ENCODE measurements around the gene FBXO2. TPM values are rescaled to one million over a fixed set of nuclear protein-coding genes. Genes with fewer than 3 reads are reported as not detected.

The FBXO2 gene
- polyA plus RNA-seq, 4 donors: 5.7 to 128 (median 45.3) TPM

- no peak for FAIRE-seq
- WGBS, 3 donors: 55 to 65% (median 64%) methylated on average over 8 of the region's 8 CpGs
- Histone ChIP-seq H3K9me3 (ENCODE audit: control insufficient read depth in 2 of 2, insufficient read depth in 1 of 2, low read depth in 1 of 2, low read length in 1 of 2) (no peaks in the 10 kb centered on the region), H3K27ac (ENCODE audit: low read depth in 1 of 3, low read length in 2 of 3) (no peak overlapping the region), H3K4me3 (ENCODE audit: low read depth in 1 of 3, low read length in 3 of 3) (no peak overlapping the region), H3K27me3 (ENCODE audit: control insufficient read depth in 3 of 3, insufficient read depth in 3 of 3, low read length in 3 of 3) (peaks cover 4 to 51% (median 7%) of the 10 kb centered on the region in 3 donors), H3K36me3 (ENCODE audit: control insufficient read depth in 3 of 3, insufficient read depth in 2 of 3, low read depth in 1 of 3, low read length in 3 of 3) (no peaks in the 10 kb centered on the region), H3K4me1 (ENCODE audit: control insufficient read depth in 3 of 3, insufficient read depth in 2 of 3, low read depth in 1 of 3, low read length in 2 of 3) (no peaks in the 10 kb centered on the region)
- DNase-seq: no peak
Measured at GRCh38 chr1:11697188-11697892, 43.1 kb upstream of the FBXO2 start.

- Histone ChIP-seq H3K4me1 (ENCODE audit: control insufficient read depth in 3 of 3, insufficient read depth in 2 of 3, low read depth in 1 of 3, low read length in 2 of 3) (no peaks in the 10 kb centered on the region), H3K9me3 (ENCODE audit: control insufficient read depth in 2 of 2, insufficient read depth in 1 of 2, low read depth in 1 of 2, low read length in 1 of 2) (no peaks in the 10 kb centered on the region), H3K27me3 (ENCODE audit: control insufficient read depth in 3 of 3, insufficient read depth in 3 of 3, low read length in 3 of 3) (peaks cover 12 to 47% (median 18%) of the 10 kb centered on the region in 3 donors), H3K27ac (ENCODE audit: low read depth in 1 of 3, low read length in 2 of 3) (no peak overlapping the region), H3K36me3 (ENCODE audit: control insufficient read depth in 3 of 3, insufficient read depth in 2 of 3, low read depth in 1 of 3, low read length in 3 of 3) (no peaks in the 10 kb centered on the region), H3K4me3 (ENCODE audit: low read depth in 1 of 3, low read length in 3 of 3) (no peak overlapping the region)
- 82 to 92% (median 88%) methylated on average over 5 to 6 of the region's 6 CpGs for WGBS, 3 donors
- FAIRE-seq (no peak), DNase-seq (no peak)
Measured at GRCh38 chr1:11695861-11696260, 41.6 kb upstream of the FBXO2 start.

GRCh38 chr1:11693917-11694316 lies 39.7 kb upstream of the FBXO2 start:
- Histone ChIP-seq H3K4me1 (ENCODE audit: control insufficient read depth in 3 of 3, insufficient read depth in 2 of 3, low read depth in 1 of 3, low read length in 2 of 3) (peaks cover 0 to 8% (median 0%) of the 10 kb centered on the region in 3 donors), H3K9me3 (ENCODE audit: control insufficient read depth in 2 of 2, insufficient read depth in 1 of 2, low read depth in 1 of 2, low read length in 1 of 2) (no peaks in the 10 kb centered on the region), H3K27me3 (ENCODE audit: control insufficient read depth in 3 of 3, insufficient read depth in 3 of 3, low read length in 3 of 3) (peaks cover 17 to 57% (median 18%) of the 10 kb centered on the region in 3 donors), H3K27ac (ENCODE audit: low read depth in 1 of 3, low read length in 2 of 3) (no peak overlapping the region), H3K4me3 (ENCODE audit: low read depth in 1 of 3, low read length in 3 of 3) (no peak overlapping the region), H3K36me3 (ENCODE audit: control insufficient read depth in 3 of 3, insufficient read depth in 2 of 3, low read depth in 1 of 3, low read length in 3 of 3) (no peaks in the 10 kb centered on the region)
- 40 to 58% (median 43%) methylated on average over 5 of the region's 5 CpGs for WGBS, 3 donors
- DNase-seq: no peak
- no peak for FAIRE-seq

- Histone ChIP-seq H3K27me3 (ENCODE audit: control insufficient read depth in 3 of 3, insufficient read depth in 3 of 3, low read length in 3 of 3) (peaks cover 18 to 54% (median 22%) of the 10 kb centered on the region in 3 donors), H3K4me1 (ENCODE audit: control insufficient read depth in 3 of 3, insufficient read depth in 2 of 3, low read depth in 1 of 3, low read length in 2 of 3) (peaks cover 0 to 8% (median 0%) of the 10 kb centered on the region in 3 donors), H3K4me3 (ENCODE audit: low read depth in 1 of 3, low read length in 3 of 3) (no peak overlapping the region), H3K36me3 (ENCODE audit: control insufficient read depth in 3 of 3, insufficient read depth in 2 of 3, low read depth in 1 of 3, low read length in 3 of 3) (no peaks in the 10 kb centered on the region), H3K9me3 (ENCODE audit: control insufficient read depth in 2 of 2, insufficient read depth in 1 of 2, low read depth in 1 of 2, low read length in 1 of 2) (no peaks in the 10 kb centered on the region), H3K27ac (ENCODE audit: low read depth in 1 of 3, low read length in 2 of 3) (no peak overlapping the region)
- DNase-seq (peak in 1 of 2 donors; percentile 28), FAIRE-seq (no peak)
- WGBS, 3 donors: 3 to 11% (median 10%) methylated on average over 5 to 6 of the region's 6 CpGs
Measured at GRCh38 chr1:11693024-11693590, 38.9 kb upstream of the FBXO2 start.

GRCh38 chr1:11691928-11692711 lies 37.9 kb upstream of the FBXO2 start:
- no peak for DNase-seq
- peaks cover 18 to 56% (median 22%) of the 10 kb centered on the region in 3 donors for H3K27me3 ChIP-seq (ENCODE audit: control insufficient read depth in 3 of 3, insufficient read depth in 3 of 3, low read length in 3 of 3)
- FAIRE-seq: no peak
- peaks cover 0 to 8% (median 0%) of the 10 kb centered on the region in 3 donors for H3K4me1 ChIP-seq (ENCODE audit: control insufficient read depth in 3 of 3, insufficient read depth in 2 of 3, low read depth in 1 of 3, low read length in 2 of 3)
- peak overlapping the region in 1 of 3 donors; percentile 41 for H3K4me3 ChIP-seq (ENCODE audit: low read depth in 1 of 3, low read length in 3 of 3)
- H3K27ac ChIP-seq (ENCODE audit: low read depth in 1 of 3, low read length in 2 of 3): no peak overlapping the region
- H3K9me3 ChIP-seq (ENCODE audit: control insufficient read depth in 2 of 2, insufficient read depth in 1 of 2, low read depth in 1 of 2, low read length in 1 of 2): no peaks in the 10 kb centered on the region
- 7 to 17% (median 16%) methylated on average over 53 to 64 of the region's 64 CpGs for WGBS, 3 donors
- no peaks in the 10 kb centered on the region for H3K36me3 ChIP-seq (ENCODE audit: control insufficient read depth in 3 of 3, insufficient read depth in 2 of 3, low read depth in 1 of 3, low read length in 3 of 3)

- Histone ChIP-seq H3K27ac (ENCODE audit: low read depth in 1 of 3, low read length in 2 of 3) (no peak within 1 kb of the TSS), H3K36me3 (ENCODE audit: control insufficient read depth in 3 of 3, insufficient read depth in 2 of 3, low read depth in 1 of 3, low read length in 3 of 3) (no peaks in the 10 kb centered on the region), H3K4me3 (ENCODE audit: low read depth in 1 of 3, low read length in 3 of 3) (peak within 1 kb of the TSS in 2 of 3 donors; percentile 28 to 41), H3K27me3 (ENCODE audit: control insufficient read depth in 3 of 3, insufficient read depth in 3 of 3, low read length in 3 of 3) (peaks cover 18 to 56% (median 22%) of the 10 kb centered on the region in 3 donors), H3K9me3 (ENCODE audit: control insufficient read depth in 2 of 2, insufficient read depth in 1 of 2, low read depth in 1 of 2, low read length in 1 of 2) (no peaks in the 10 kb centered on the region), H3K4me1 (ENCODE audit: control insufficient read depth in 3 of 3, insufficient read depth in 2 of 3, low read depth in 1 of 3, low read length in 2 of 3) (peaks cover 0 to 8% (median 0%) of the 10 kb centered on the region in 3 donors)
- DNase-seq (peak in 1 of 2 donors; percentile 40), FAIRE-seq (no peak)
- 1% methylated on average over 42 to 78 of the region's 78 CpGs for WGBS, 3 donors
Measured at GRCh38 chr1:11691302-11691914, 37.2 kb upstream of the FBXO2 start, which contains the start of gene DRAXIN. Gene DRAXIN (plus strand): TSS chr1:11691710. CDS start chr1:11706259, 14,549 bp downstream.

- WGBS, 3 donors: 3 to 4% (median 3%) methylated on average over 49 to 64 of the region's 64 CpGs
- peaks cover 18 to 56% (median 22%) of the 10 kb centered on the region in 3 donors for H3K27me3 ChIP-seq (ENCODE audit: control insufficient read depth in 3 of 3, insufficient read depth in 3 of 3, low read length in 3 of 3)
- H3K4me1 ChIP-seq (ENCODE audit: control insufficient read depth in 3 of 3, insufficient read depth in 2 of 3, low read depth in 1 of 3, low read length in 2 of 3): peaks cover 0 to 8% (median 0%) of the 10 kb centered on the region in 3 donors
- H3K36me3 ChIP-seq (ENCODE audit: control insufficient read depth in 3 of 3, insufficient read depth in 2 of 3, low read depth in 1 of 3, low read length in 3 of 3): no peaks in the 10 kb centered on the region
- H3K9me3 ChIP-seq (ENCODE audit: control insufficient read depth in 2 of 2, insufficient read depth in 1 of 2, low read depth in 1 of 2, low read length in 1 of 2): no peaks in the 10 kb centered on the region
- no peak overlapping the region for H3K27ac ChIP-seq (ENCODE audit: low read depth in 1 of 3, low read length in 2 of 3)
- FAIRE-seq (no peak), DNase-seq (peak in 1 of 2 donors; percentile 34)
- peak overlapping the region in 2 of 3 donors; percentile 28 to 41 for H3K4me3 ChIP-seq (ENCODE audit: low read depth in 1 of 3, low read length in 3 of 3)
Measured at GRCh38 chr1:11690397-11691301, 36.4 kb upstream of the FBXO2 start.

Data from small intestine (tissue), 7 donors.